ENCODE data around the gene GLUL.

Gene GLUL

GRCh38 chr1:182413486-182413885 is 21.9 kb upstream of the GLUL start:
- no peaks in the 10 kb centered on the region for H3K79me2 ChIP-seq (ENCODE audit: insufficient read depth, low read length)

GRCh38 chr1:182410620-182411273 is 19.2 kb upstream of the GLUL start:
- H3K79me2 ChIP-seq (ENCODE audit: insufficient read depth, low read length) = no peaks in the 10 kb centered on the region
- H3K4me3 ChIP-seq (ENCODE audit: low read length, poor library complexity, severe bottlenecking) = no peak overlapping the region
- no peaks in the 10 kb centered on the region for H3K9me3 ChIP-seq (ENCODE audit: insufficient read depth, low read depth, low read length)
- no peaks in the 10 kb centered on the region for H4K20me1 ChIP-seq (ENCODE audit: insufficient read depth, low read length, poor library complexity, severe bottlenecking)
- no peaks in the 10 kb centered on the region for H3K27me3 ChIP-seq (ENCODE audit: insufficient read depth, low read length, poor library complexity, severe bottlenecking)
- no peaks in the 10 kb centered on the region for H3K4me1 ChIP-seq (ENCODE audit: insufficient read depth, low read length, poor library complexity, severe bottlenecking)
- H2AFZ ChIP-seq (ENCODE audit: low read length) = no peak overlapping the region
- H3K9me2 ChIP-seq (replicated peaks; ENCODE audit: low read depth, low read length) = no peaks in the 10 kb centered on the region
- H3K9ac ChIP-seq (ENCODE audit: low read depth, low read length, poor library complexity, severe bottlenecking) = no peak overlapping the region
- no peaks in the 10 kb centered on the region for H3K36me3 ChIP-seq (ENCODE audit: insufficient read depth, low read length)
- H3F3A ChIP-seq (ENCODE audit: low read depth) = no peaks in the 10 kb centered on the region
- H3K4me2 ChIP-seq (ENCODE audit: low read depth, low read length, poor library complexity, severe bottlenecking) = no peak overlapping the region
- TF ChIP-seq CTCF (conservative IDR thresholded peaks at IDR 0.05; ENCODE audit: low read length) = no peak
- TF ChIP-seq EZH2phosphoT487 (IDR thresholded peaks at IDR 0.05; ENCODE audit: borderline replicate concordance) = no peak

More at GRCh38 chr1:182413486-182413885, 21.9 kb upstream of the GLUL start:
- no peaks in the 10 kb centered on the region for H3K9me3 ChIP-seq (ENCODE audit: insufficient read depth, low read depth, low read length)
- no peak overlapping the region for H2AFZ ChIP-seq (ENCODE audit: low read length)
- no peaks in the 10 kb centered on the region for H3K4me1 ChIP-seq (ENCODE audit: insufficient read depth, low read length, poor library complexity, severe bottlenecking)
- H3K36me3 ChIP-seq (ENCODE audit: insufficient read depth, low read length) = no peaks in the 10 kb centered on the region
- H3K4me3 ChIP-seq (ENCODE audit: low read length, poor library complexity, severe bottlenecking) = no peak overlapping the region
- TF ChIP-seq EZH2phosphoT487 (IDR thresholded peaks at IDR 0.05; ENCODE audit: borderline replicate concordance) (no peak), CTCF (conservative IDR thresholded peaks at IDR 0.05; ENCODE audit: low read length) (no peak)
- no peak overlapping the region for H3K9ac ChIP-seq (ENCODE audit: low read depth, low read length, poor library complexity, severe bottlenecking)
- no peaks in the 10 kb centered on the region for H3F3A ChIP-seq (ENCODE audit: low read depth)
- H3K9me2 ChIP-seq (replicated peaks; ENCODE audit: low read depth, low read length) = no peaks in the 10 kb centered on the region
- H3K4me2 ChIP-seq (ENCODE audit: low read depth, low read length, poor library complexity, severe bottlenecking) = no peak overlapping the region
- no peaks in the 10 kb centered on the region for H4K20me1 ChIP-seq (ENCODE audit: insufficient read depth, low read length, poor library complexity, severe bottlenecking)
- no peaks in the 10 kb centered on the region for H3K27me3 ChIP-seq (ENCODE audit: insufficient read depth, low read length, poor library complexity, severe bottlenecking)

- Histone ChIP-seq H3K9ac (ENCODE audit: low read depth, low read length, poor library complexity, severe bottlenecking) (no peak overlapping the region), H3K79me2 (ENCODE audit: insufficient read depth, low read length) (no peaks in the 10 kb centered on the region), H3K4me3 (ENCODE audit: low read length, poor library complexity, severe bottlenecking) (no peak overlapping the region), H3K4me2 (ENCODE audit: low read depth, low read length, poor library complexity, severe bottlenecking) (no peak overlapping the region), H3K4me1 (ENCODE audit: insufficient read depth, low read length, poor library complexity, severe bottlenecking) (no peaks in the 10 kb centered on the region), H4K20me1 (ENCODE audit: insufficient read depth, low read length, poor library complexity, severe bottlenecking) (no peaks in the 10 kb centered on the region), H3K9me3 (ENCODE audit: insufficient read depth, low read depth, low read length) (no peaks in the 10 kb centered on the region), H3K27me3 (ENCODE audit: insufficient read depth, low read length, poor library complexity, severe bottlenecking) (no peaks in the 10 kb centered on the region), H3F3A (ENCODE audit: low read depth) (no peaks in the 10 kb centered on the region), H3K9me2 (replicated peaks; ENCODE audit: low read depth, low read length) (no peaks in the 10 kb centered on the region), H2AFZ (ENCODE audit: low read length) (no peak overlapping the region), H3K36me3 (ENCODE audit: insufficient read depth, low read length) (no peaks in the 10 kb centered on the region)
- no peak for TF ChIP-seq EZH2phosphoT487 (IDR thresholded peaks at IDR 0.05; ENCODE audit: borderline replicate concordance)
- 0 out of 2 replicates have a peak, but pooled peaks have one; percentile 8 for TF ChIP-seq CTCF (conservative IDR thresholded peaks at IDR 0.05; ENCODE audit: low read length)
These were observed 18.5 kb upstream of the GLUL start for GRCh38 chr1:182410138-182410537.

All from Loucy (cell line).